Mesodermal cell (in vitro differentiated cells): Measurements from ENCODE around the gene GPAT3.

ENCODE experiments used
- H3K27ac ChIP-seq: 2 replicates; pipeline ENCODE4 v1.7.0; 2013; ENCODE audit warnings: mild to moderate bottlenecking, low read depth, low read length, moderate library complexity; ENCODE audit not compliant: severe bottlenecking
- H3K36me3 ChIP-seq: 2 replicates; pipeline ENCODE4 v1.7.1; 2013; ENCODE audit warnings: mild to moderate bottlenecking, low read length, moderate library complexity; ENCODE audit not compliant: control insufficient read depth, insufficient read depth
- H3K4me1 ChIP-seq: one replicate; pipeline ENCODE4 v1.7.1; 2013; ENCODE audit warnings: mild to moderate bottlenecking, low read length; ENCODE audit not compliant: insufficient read depth, control insufficient read depth, poor library complexity, severe bottlenecking
- H3K4me3 ChIP-seq: 2 replicates; pipeline ENCODE4 v1.7.0; 2013; ENCODE audit warnings: low read length, control low read depth, mild to moderate bottlenecking; ENCODE audit not compliant: insufficient read depth, poor library complexity, severe bottlenecking; ENCODE audit errors: extremely low read depth
- H3K9me3 ChIP-seq: 2 replicates; pipeline ENCODE4 v1.7.1; 2013; ENCODE audit warnings: mild to moderate bottlenecking, low read length, moderate library complexity; ENCODE audit not compliant: control insufficient read depth
- WGBS, 2 experiments: methylation state at CpG; one replicate each; pipeline ENCODE4 v1.1.5; 2013; ENCODE audit warnings: missing lambda C conversion rate in 2 of 2; ENCODE audit not compliant: insufficient coverage in 2 of 2; 5-methylcytosine and 5-hydroxymethylcytosine counted together

The GPAT3 gene

DNA sequence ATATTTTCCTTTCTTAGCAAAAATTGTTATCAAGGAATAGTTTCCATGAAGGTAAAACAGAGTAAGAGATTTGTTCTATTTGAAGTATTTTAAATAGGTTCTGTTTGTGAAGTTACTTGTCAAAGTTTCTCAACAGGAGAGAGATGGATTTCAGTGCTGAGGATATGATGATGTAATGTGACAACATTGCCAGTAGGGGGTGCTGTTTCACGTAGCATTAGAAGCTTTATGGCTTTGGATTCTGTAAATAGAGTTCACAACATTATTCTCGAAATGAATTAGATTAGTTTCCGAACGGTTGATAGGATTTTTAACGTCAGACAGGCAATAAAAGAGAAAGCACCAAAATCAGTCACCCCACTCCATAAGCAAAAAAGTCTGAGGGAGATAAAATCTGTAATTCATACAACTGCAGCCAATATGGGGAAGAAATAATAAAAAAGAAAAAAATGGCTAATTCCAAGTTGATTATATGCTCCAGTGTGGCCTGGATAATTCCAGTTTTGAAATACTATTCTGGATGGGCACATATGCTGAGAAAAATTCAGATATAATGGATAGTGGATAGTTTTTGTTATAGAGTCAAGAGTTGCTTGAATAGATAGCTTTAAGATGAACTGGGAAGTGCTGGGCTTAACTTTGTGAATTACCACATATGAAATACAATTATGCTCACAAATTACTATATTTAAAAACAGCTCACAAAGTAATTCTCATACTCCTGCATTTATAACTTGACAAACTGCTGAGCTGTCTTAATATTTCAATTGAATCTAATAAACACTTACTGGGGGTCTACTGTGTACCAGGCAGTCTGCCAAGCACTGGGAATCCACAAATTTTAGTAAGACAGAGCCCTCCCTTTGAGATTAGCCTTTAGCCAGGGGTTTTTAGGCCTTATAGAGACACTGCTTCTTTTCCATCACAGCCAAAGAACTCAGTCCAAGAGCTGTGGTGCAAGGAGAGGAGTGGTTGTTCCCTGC lies 109.1 kb downstream of the GPAT3 start:
- Histone ChIP-seq H3K4me3 (no peak overlapping the region), H3K9me3 (no peaks in the 10 kb centered on the region), H3K4me1 (peaks cover 3% of the 10 kb centered on the region), H3K36me3 (no peaks in the 10 kb centered on the region), H3K27ac (no peak overlapping the region)
- WGBS, 2 experiments, result 0% methylated on average over 1 of the region's 5 CpGs; no CpG with 5 or more reads in 1 of the 2 experiments

GRCh38 chr4:83646538-83647239 lies 110.8 kb downstream of the GPAT3 start:
- no peaks in the 10 kb centered on the region for H3K9me3 ChIP-seq
- 90 to 92% methylated on average over 4 to 5 of the region's 7 CpGs for WGBS, 2 experiments
- no peaks in the 10 kb centered on the region for H3K36me3 ChIP-seq
- no peak overlapping the region for H3K27ac ChIP-seq
- no peak overlapping the region for H3K4me3 ChIP-seq
- H3K4me1 ChIP-seq, result peaks cover 3% of the 10 kb centered on the region

GRCh38 chr4:83651846-83652245 lies 115.9 kb downstream of the GPAT3 start:
- Histone ChIP-seq H3K9me3 (no peaks in the 10 kb centered on the region), H3K4me3 (no peak overlapping the region), H3K27ac (no peak overlapping the region), H3K4me1 (no peaks in the 10 kb centered on the region), H3K36me3 (no peaks in the 10 kb centered on the region)
- 75 to 88% methylated on average over 1 to 2 of the region's 4 CpGs for WGBS, 2 experiments
